Middle frontal gyrus (tissue), 1 donor: ENCODE results near the gene CSNK1A1L.
"Not testable (repeated sequence)": the region's sequence is repeated elsewhere in the genome, so short reads cannot be mapped to it uniquely, and the experiment has no call there.

Experiments
- DNase-seq: peaks from one replicate; pipeline ENCODE4 v3.0.0-alpha.2; 2015; ENCODE audit warnings: low spot score; ENCODE audit errors: extremely low spot score

The CSNK1A1L gene

GRCh38 chr13:37058910-37059847 lies 46.3 kb downstream of the CSNK1A1L start, which contains the start of gene SUPT20H:
Gene SUPT20H (minus strand): TSS chr13:37059688. CDS start chr13:37051490, 8,198 bp downstream.
- peak; percentile 80 for DNase-seq

- DNase-seq, result not testable (repeated sequence)
Measured at GRCh38 chr13:37056228-37056627, 49.2 kb downstream of the CSNK1A1L start.
